ENCODE data around the gene TSPAN9. TPM values are rescaled to one million over a fixed set of nuclear protein-coding genes. Genes with fewer than 3 reads are reported as not detected.
A peak's percentile ranks its signal among the peaks of the same experiment; 100 is the strongest.

Gene TSPAN9
- polyA plus RNA-seq, 1 of the 3 experiments (the other 2 are of a cell fraction): 34.9 TPM

DNA sequence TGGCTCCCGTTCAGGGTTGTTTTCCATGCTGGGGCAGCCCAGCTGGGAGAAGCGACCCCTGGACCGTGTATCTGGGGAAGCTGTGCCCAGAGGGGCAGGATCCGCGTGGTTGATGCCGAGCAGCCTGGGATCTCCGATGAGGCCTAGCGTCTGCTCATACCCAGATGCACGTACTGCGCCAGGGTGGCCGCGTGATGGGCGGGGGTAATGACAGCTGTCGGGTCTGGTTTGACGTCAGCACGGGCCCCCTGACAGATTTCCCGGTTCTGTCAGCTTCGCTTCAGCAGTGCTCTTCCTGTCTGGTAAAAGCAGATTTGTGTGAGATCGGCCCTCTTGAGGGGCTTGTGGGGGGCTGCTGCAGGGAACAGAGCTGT lies 147.3 kb downstream of the TSPAN9 start (continued):
- TF ChIP-seq, protein P1, sequence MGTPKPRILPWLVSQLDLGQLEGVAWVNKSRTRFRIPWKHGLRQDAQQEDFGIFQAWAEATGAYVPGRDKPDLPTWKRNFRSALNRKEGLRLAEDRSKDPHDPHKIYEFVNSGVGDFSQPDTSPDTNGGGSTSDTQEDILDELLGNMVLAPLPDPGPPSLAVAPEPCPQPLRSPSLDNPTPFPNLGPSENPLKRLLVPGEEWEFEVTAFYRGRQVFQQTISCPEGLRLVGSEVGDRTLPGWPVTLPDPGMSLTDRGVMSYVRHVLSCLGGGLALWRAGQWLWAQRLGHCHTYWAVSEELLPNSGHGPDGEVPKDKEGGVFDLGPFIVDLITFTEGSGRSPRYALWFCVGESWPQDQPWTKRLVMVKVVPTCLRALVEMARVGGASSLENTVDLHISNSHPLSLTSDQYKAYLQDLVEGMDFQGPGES (IDR thresholded peaks at IDR 0.05; ENCODE audit: low read depth, low read length): no peak
- TF ChIP-seq, protein P2, sequence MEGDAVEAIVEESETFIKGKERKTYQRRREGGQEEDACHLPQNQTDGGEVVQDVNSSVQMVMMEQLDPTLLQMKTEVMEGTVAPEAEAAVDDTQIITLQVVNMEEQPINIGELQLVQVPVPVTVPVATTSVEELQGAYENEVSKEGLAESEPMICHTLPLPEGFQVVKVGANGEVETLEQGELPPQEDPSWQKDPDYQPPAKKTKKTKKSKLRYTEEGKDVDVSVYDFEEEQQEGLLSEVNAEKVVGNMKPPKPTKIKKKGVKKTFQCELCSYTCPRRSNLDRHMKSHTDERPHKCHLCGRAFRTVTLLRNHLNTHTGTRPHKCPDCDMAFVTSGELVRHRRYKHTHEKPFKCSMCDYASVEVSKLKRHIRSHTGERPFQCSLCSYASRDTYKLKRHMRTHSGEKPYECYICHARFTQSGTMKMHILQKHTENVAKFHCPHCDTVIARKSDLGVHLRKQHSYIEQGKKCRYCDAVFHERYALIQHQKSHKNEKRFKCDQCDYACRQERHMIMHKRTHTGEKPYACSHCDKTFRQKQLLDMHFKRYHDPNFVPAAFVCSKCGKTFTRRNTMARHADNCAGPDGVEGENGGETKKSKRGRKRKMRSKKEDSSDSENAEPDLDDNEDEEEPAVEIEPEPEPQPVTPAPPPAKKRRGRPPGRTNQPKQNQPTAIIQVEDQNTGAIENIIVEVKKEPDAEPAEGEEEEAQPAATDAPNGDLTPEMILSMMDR (IDR thresholded peaks at IDR 0.05): no peak
- TF ChIP-seq TCF12 (IDR thresholded peaks at IDR 0.05) (no peak), TAF1 (IDR thresholded peaks at IDR 0.05; ENCODE audit: borderline replicate concordance, low read depth, low read length) (no peak)

GRCh38 chr12:3225154-3225795 lies 148.1 kb downstream of the TSPAN9 start:
- CTCF ChIA-PET: interaction anchor here (1.3 to 3.6 kb wide), 6 partner anchors 17 to 152 kb away, joined by 3 to 28 read pairs (median 4); no protein-coding TSS in a partner anchor
- Histone ChIP-seq H3K79me2 (ENCODE audit: insufficient read depth) (peaks cover 3% of the 10 kb centered on the region; the same call in 1 of the 2 replicates), H3K4me1 (ENCODE audit: control insufficient read depth in 1 of 2, insufficient read depth in 2 of 2, low read depth in 1 of 2, low read length in 1 of 2) (peaks cover 23 to 40% of the 10 kb centered on the region in 2 experiments; a peak in 3 of 4 replicates), H3K4me3 (ENCODE audit: low read depth in 2 of 2, low read length in 1 of 2) (no peak overlapping the region), H3K9me3 (no peaks in the 10 kb centered on the region), H2AFZ (ENCODE audit: low read depth) (0 out of 2 replicates have a peak overlapping the region, but pooled peaks have one; percentile 18), H3F3A (replicated peaks; ENCODE audit: insufficient read depth) (peaks cover 8% of the 10 kb centered on the region), H3K36me3 (replicated peaks in 1 of 2; ENCODE audit: control insufficient read depth in 1 of 2, insufficient read depth in 2 of 2, low read length in 1 of 2) (peaks cover 0 to 9% of the 10 kb centered on the region in 2 experiments), H4K20me1 (ENCODE audit: insufficient read depth) (no peaks in the 10 kb centered on the region), H3K9me2 (no peaks in the 10 kb centered on the region), H3K4me2 (peak overlapping the region; percentile 70), H3K9ac (peak overlapping the region; percentile 62; the same call in 1 of the 2 replicates), H3K27me3 (ENCODE audit: insufficient read depth) (no peaks in the 10 kb centered on the region), H3K27ac (ENCODE audit: low read depth in 2 of 2, low read length in 1 of 2) (peak overlapping the region in 1 of 2 experiments; percentile 91; a peak in 2 of 4 replicates)
- peak; percentile 48; the same call in 1 of the 2 replicates for TF ChIP-seq TCF12 (IDR thresholded peaks at IDR 0.05)
- TF ChIP-seq, protein P3, sequence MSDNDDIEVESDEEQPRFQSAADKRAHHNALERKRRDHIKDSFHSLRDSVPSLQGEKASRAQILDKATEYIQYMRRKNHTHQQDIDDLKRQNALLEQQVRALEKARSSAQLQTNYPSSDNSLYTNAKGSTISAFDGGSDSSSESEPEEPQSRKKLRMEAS (IDR thresholded peaks at IDR 0.05; ENCODE audit: low read depth): peak; percentile 78
- peak; percentile 53; the same call in 1 of the 2 replicates for TF ChIP-seq JUND (IDR thresholded peaks at IDR 0.05)
- TF ChIP-seq POLR2AphosphoS5 (IDR thresholded peaks at IDR 0.05; ENCODE audit: low read depth, low read length): no peak
- peak; percentile 44; the same call in 1 of the 2 replicates for TF ChIP-seq PBX3 (IDR thresholded peaks at IDR 0.05)
- TF ChIP-seq FOSL2 (IDR thresholded peaks at IDR 0.05; ENCODE audit: borderline replicate concordance, low read depth): peak; percentile 80
- TF ChIP-seq, protein P1 (IDR thresholded peaks at IDR 0.05; ENCODE audit: low read depth, low read length): no peak
- no peak for DNase-seq
- POLR2A ChIA-PET: no interaction called here
- 51% methylated on average over 15 of the region's 20 CpGs for WGBS (ENCODE audit: low lambda C conversion rate)

Measured in SK-N-SH (cell line).